GM10248 (cell line): ENCODE measurements around the gene ZFYVE9.
A peak's percentile ranks its signal among the peaks of the same experiment; 100 is the strongest.

ENCODE experiments used
- CTCF ChIA-PET: fragments of 300-600 bp; sonication (Branson Sonifier 250); formaldehyde crosslinking; extraction: SDS; loops from one replicate; lab custom pipeline; 2021; ENCODE audit warnings: antibody characterized with exemption; lab: Yijun Ruan, JAX
- POLR2A ChIA-PET: fragments of 350-650 bp; sonication (Branson Sonifier 250); formaldehyde crosslinking; extraction: SDS; loops from one replicate; lab custom pipeline; 2020; ENCODE audit warnings: antibody characterized with exemption; lab: Yijun Ruan, JAX
- DNase-seq: peaks from one replicate; pipeline ENCODE4 v3.0.0; 2012; ENCODE audit errors: extremely low spot score
- CTCF ChIP-seq: IDR thresholded peaks from 2 replicates; pipeline ENCODE4 v1.5.1; 2012; ENCODE audit warnings: mild to moderate bottlenecking, low read depth; ENCODE audit errors: extremely low read depth, missing control alignments, control extremely low read depth

The ZFYVE9 gene

DNA sequence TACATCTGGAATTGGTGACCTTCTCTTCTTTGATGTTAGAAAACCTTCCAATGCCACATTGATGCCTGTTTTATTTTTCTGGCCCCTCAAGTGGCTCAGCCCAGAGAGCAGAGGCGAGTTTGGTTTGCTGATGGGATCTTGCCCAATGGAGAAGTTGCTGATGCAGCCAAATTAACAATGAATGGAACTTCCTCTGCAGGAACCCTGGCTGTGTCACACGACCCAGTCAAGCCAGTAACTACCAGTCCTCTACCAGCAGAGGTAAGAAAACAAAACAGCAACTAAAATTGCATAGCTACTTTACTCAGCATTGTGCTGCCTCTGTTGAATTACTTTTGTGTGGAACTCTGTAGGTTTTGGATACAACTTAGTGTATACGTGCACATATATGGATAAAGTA lies 126.5 kb downstream of the ZFYVE9 start:
- no peak for DNase-seq
- CTCF ChIA-PET = interaction anchor here (0.8 to 1.0 kb wide), 2 partner anchors 13 to 27 kb away, joined by 3 read pairs; no protein-coding TSS in a partner anchor
- POLR2A ChIA-PET = no interaction called here
- no peak for TF ChIP-seq CTCF

DNA sequence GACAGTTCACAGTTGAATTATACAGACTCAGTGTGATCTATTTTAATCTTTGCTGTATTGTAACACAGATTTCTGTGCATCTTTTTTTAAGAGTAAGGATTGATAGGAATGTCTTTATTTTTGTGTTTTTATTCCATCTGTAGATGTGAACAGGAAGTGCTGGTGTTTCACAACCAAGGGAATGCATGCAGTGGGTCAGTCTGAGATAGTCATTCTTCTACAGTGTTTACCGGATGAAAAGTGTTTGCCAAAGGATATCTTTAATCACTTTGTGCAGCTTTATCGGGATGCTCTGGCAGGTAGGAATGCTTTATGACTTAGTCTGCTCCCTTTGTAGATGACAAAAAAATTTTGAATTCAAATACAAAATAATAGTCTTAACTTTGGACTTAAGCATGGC lies 139.6 kb downstream of the ZFYVE9 start:
- TF ChIP-seq CTCF = no peak
- CTCF ChIA-PET = no interaction called here
- no peak for DNase-seq
- POLR2A ChIA-PET = no interaction called here

DNA sequence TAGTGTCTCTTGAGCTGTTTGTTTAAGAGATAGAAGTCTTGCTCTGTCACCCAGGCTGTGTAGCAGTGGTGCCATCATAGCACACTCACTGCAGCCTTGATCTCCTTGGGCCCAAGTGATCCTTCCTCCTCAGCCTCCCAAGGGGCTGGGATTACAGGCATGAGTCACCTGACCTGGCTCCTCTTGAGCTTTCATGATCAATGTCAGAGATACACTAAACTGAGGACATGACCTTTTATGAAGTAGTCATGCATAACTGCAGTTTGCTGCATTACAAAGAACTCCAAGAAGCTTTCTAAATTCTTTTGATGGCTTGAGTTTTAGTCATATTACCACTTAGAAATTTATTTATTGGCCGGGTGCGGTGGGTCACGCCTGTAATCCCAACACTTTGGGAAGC lies 146.4 kb downstream of the ZFYVE9 start:
- CTCF ChIA-PET = interaction anchor here (1.1 to 2.0 kb wide), 3 partner anchors 9 to 53 kb away, joined by 3 to 6 read pairs (median 4); no protein-coding TSS in a partner anchor
- TF ChIP-seq CTCF = no peak
- POLR2A ChIA-PET = interaction anchor here (0.6 kb wide), 1 partner anchor 175 kb away, joined by 7 read pairs; no protein-coding TSS in a partner anchor
- DNase-seq = no peak

GRCh38 chr1:52294580-52294979 lies 152.7 kb downstream of the ZFYVE9 start:
- POLR2A ChIA-PET = no interaction called here
- TF ChIP-seq CTCF = no peak
- CTCF ChIA-PET = interaction anchor here (1.3 to 3.6 kb wide), 3 partner anchors 9 to 168 kb away, joined by 4 to 22 read pairs (median 4); no protein-coding TSS in a partner anchor
- DNase-seq = no peak

GRCh38 chr1:52296345-52296744 lies 154.5 kb downstream of the ZFYVE9 start:
- DNase-seq = peak; percentile 66
- ChIA-PET CTCF (interaction anchor here (0.6 to 3.6 kb wide), 26 partner anchors 8 to 399 kb away, joined by 3 to 22 read pairs (median 4); partner anchors contain the start of gene ZFYVE9), POLR2A (interaction anchor here (0.6 kb wide), 2 partner anchors 212 to 226 kb away, joined by 3 to 12 read pairs; no protein-coding TSS in a partner anchor)
- TF ChIP-seq CTCF = peak; percentile 65

- CTCF ChIA-PET = interaction anchor here (1.2 to 3.2 kb wide), 2 partner anchors 10 to 409 kb away, joined by 3 to 22 read pairs; no protein-coding TSS in a partner anchor
These were observed 163.7 kb downstream of the ZFYVE9 start for GRCh38 chr1:52305417-52306226.

More at GRCh38 chr1:52305417-52306226, 163.7 kb downstream of the ZFYVE9 start:
- POLR2A ChIA-PET = no interaction called here
- no peak for TF ChIP-seq CTCF
- DNase-seq = no peak
